GM12878 (cell line): ENCODE measurements around the gene SWSAP1. TPM values are rescaled to one million over a fixed set of nuclear protein-coding genes. Genes with fewer than 3 reads are reported as not detected.

Experiments used
- ATAC-seq: fragments of 200-7000 bp; cut with Tn5 transposase; 3 replicates; pipeline ENCODE4 v1.9.1; 2020; ENCODE audit warnings: mild to moderate bottlenecking, moderate library complexity
- BruUV-seq: library from RNA; stranded (reverse); fragments of 400-500 nt; replicated peaks from 2 replicates; lab custom pipeline; 2021; lab: Mats Ljungman, UMichigan
- CTCF ChIA-PET: fragments of 300-600 bp; sonication (Branson Sonifier 250); formaldehyde crosslinking; extraction: SDS; loops from one replicate; lab custom pipeline; 2021; ENCODE audit warnings: inconsistent platforms; lab: Yijun Ruan, JAX
- POLR2A ChIA-PET: fragments of 350-600 bp; formaldehyde crosslinking; extraction: SDS; loops from one replicate; lab custom pipeline; 2021; ENCODE audit warnings: inconsistent platforms; lab: Charles Lee
- RAD21 ChIA-PET: fragments of 300-600 bp; sonication (Branson Sonifier 250); formaldehyde crosslinking; loops from one replicate; lab custom pipeline; 2023; ENCODE audit warnings: antibody characterized with exemption; ENCODE audit not compliant: unreplicated experiment; lab: Charles Lee
- SMC1A ChIA-PET: fragments of 300-600 bp; sonication (Branson Sonifier 250); formaldehyde crosslinking; loops from one replicate; lab custom pipeline; 2023; ENCODE audit not compliant: unreplicated experiment, uncharacterized antibody; lab: Charles Lee
- DNase-seq: peaks from one replicate; pipeline ENCODE4 v3.0.0-alpha.2; 2011; ENCODE audit warnings: low read depth, low spot score
- FAIRE-seq: peaks from 3 replicates; lab custom pipeline; 2011; peaks lifted over from hg19 to GRCh38; lab: Jason Lieb, UNC
- H2AFZ ChIP-seq: 2 replicates; pipeline ENCODE4 v1.6.0; 2011; ENCODE audit warnings: low read depth, low read length, control low read depth; ENCODE audit not compliant: control insufficient read depth
- H3K27ac ChIP-seq: 2 replicates; pipeline ENCODE4 v1.5.1; 2011; ENCODE audit warnings: control low read depth; ENCODE audit not compliant: control insufficient read depth, insufficient read depth
- H3K27me3 ChIP-seq, 2 experiments: replicated peaks in 1 of 2; 2 replicates each; pipeline versions ENCODE4 v1.6.0 to v1.6.1; 2011; ENCODE audit warnings: low read length in 1 of 2; ENCODE audit not compliant: control insufficient read depth in 2 of 2, insufficient read depth in 2 of 2
- H3K36me3 ChIP-seq, 2 experiments: 2 replicates each; pipeline ENCODE4 v1.5.1; 2011; ENCODE audit warnings: low read length in 1 of 2; ENCODE audit not compliant: control insufficient read depth in 2 of 2, insufficient read depth in 2 of 2
- H3K4me1 ChIP-seq: 2 replicates; pipeline ENCODE4 v1.6.1; 2011; ENCODE audit warnings: mild to moderate bottlenecking, low read length, moderate library complexity, mixed read lengths; ENCODE audit not compliant: control insufficient read depth, insufficient read depth
- H3K4me2 ChIP-seq: 2 replicates; pipeline ENCODE4 v1.6.0; 2011; ENCODE audit warnings: control low read depth; ENCODE audit not compliant: control insufficient read depth, insufficient read depth
- H3K4me3 ChIP-seq: fragments of 200-600 bp; sonication (generic); 2 replicates; pipeline ENCODE4 v1.5.1; 2016
- H3K79me2 ChIP-seq: 2 replicates; pipeline ENCODE4 v1.6.0; 2011; ENCODE audit warnings: low read length; ENCODE audit not compliant: control insufficient read depth, insufficient read depth
- H3K9ac ChIP-seq: 2 replicates; pipeline ENCODE4 v1.8.0; 2011; ENCODE audit warnings: low read length, control low read depth, mixed read lengths; ENCODE audit not compliant: control insufficient read depth, insufficient read depth
- H3K9me3 ChIP-seq: replicated peaks from 3 replicates; pipeline ENCODE4 v1.5.1; 2011; ENCODE audit warnings: mild to moderate bottlenecking, low read length; ENCODE audit not compliant: control insufficient read depth, insufficient read depth
- H4K20me1 ChIP-seq: 2 replicates; pipeline ENCODE4 v1.6.0; 2011; ENCODE audit not compliant: control insufficient read depth, insufficient read depth
- ASH2L ChIP-seq: fragments of 300-600, 200-600 bp; sonication (generic); IDR thresholded peaks from 2 replicates; pipeline ENCODE4 v1.6.1; 2017; ENCODE audit warnings: low read depth, mild to moderate bottlenecking, borderline replicate concordance
- BCL11A ChIP-seq: IDR thresholded peaks from 2 replicates; pipeline ENCODE4 v1.6.1; 2011; ENCODE audit warnings: low read depth, low read length
- CBFB ChIP-seq: IDR thresholded peaks from 2 replicates; pipeline ENCODE4 v1.6.1; 2016; ENCODE audit warnings: antibody characterized with exemption, low read depth
- CREB1 ChIP-seq: IDR thresholded peaks from 2 replicates; pipeline ENCODE4 v1.6.1; 2012; ENCODE audit warnings: low read depth, mild to moderate bottlenecking, inconsistent platforms
- MEF2A ChIP-seq: IDR thresholded peaks from 2 replicates; pipeline ENCODE4 v1.6.1; 2011; ENCODE audit warnings: low read depth, mild to moderate bottlenecking, low read length, moderate library complexity; ENCODE audit not compliant: insufficient read depth
- MXI1 ChIP-seq: fragments of 150-350 bp; IDR thresholded peaks from 2 replicates; pipeline ENCODE4 v1.6.1; 2011; ENCODE audit warnings: low read depth, mild to moderate bottlenecking, inconsistent platforms, low read length, improper control_type of control experiment
- MYC ChIP-seq: IDR thresholded peaks from 2 replicates; pipeline ENCODE4 v1.6.1; 2011; ENCODE audit warnings: mild to moderate bottlenecking, low read length, moderate library complexity, inconsistent platforms; ENCODE audit not compliant: insufficient read depth, insufficient replicate concordance, insufficient read length, severe bottlenecking
- NFIC ChIP-seq: IDR thresholded peaks from 2 replicates; pipeline ENCODE4 v1.6.1; 2012; ENCODE audit warnings: low read depth, mild to moderate bottlenecking, inconsistent platforms, low read length, moderate library complexity
- NRF1 ChIP-seq: conservative IDR thresholded peaks from 2 replicates; pipeline ENCODE4 v1.6.1; 2011; ENCODE audit warnings: mild to moderate bottlenecking, low read depth, low read length, improper control_type of control experiment
- PAX8 ChIP-seq: fragments of 450-650 bp; IDR thresholded peaks from 2 replicates; pipeline ENCODE4 v1.6.1; 2017; ENCODE audit warnings: mild to moderate bottlenecking, moderate library complexity
- STAT1 ChIP-seq: fragments of 450-650 bp; conservative IDR thresholded peaks from 2 replicates; pipeline ENCODE4 v1.6.1; 2014; ENCODE audit warnings: antibody characterized with exemption, mild to moderate bottlenecking
- ZNF24 ChIP-seq: fragments of 450-650 bp; IDR thresholded peaks from 2 replicates; pipeline ENCODE4 v1.6.1; 2017; ENCODE audit warnings: antibody characterized with exemption, mild to moderate bottlenecking
- WGBS: methylation state at CpG from one replicate; pipeline ENCODE4 v1.1.6; 2016; ENCODE audit warnings: low lambda C conversion rate; ENCODE audit not compliant: insufficient replicate concordance, insufficient coverage; ENCODE audit errors: missing lambda C conversion rate; 5-methylcytosine and 5-hydroxymethylcytosine counted together
- in situ Hi-C: fragments of 300-500 bp; cut with MboI; formaldehyde crosslinking; loops from 9 replicates; pipeline ENCODE4 v1.14.3; 2018; ENCODE audit warnings: mixed read lengths
- intact Hi-C: fragments of 100-400 bp; cut with micrococcal nuclease; formaldehyde crosslinking; loops from one replicate; pipeline ENCODE4 v1.14.2; 2022; ENCODE audit not compliant: unreplicated experiment
- polyA plus RNA-seq, 11 experiments: library from polyadenylated mRNA; depleted of rRNA in 4 of 11; unstranded in 6 of 11; stranded (reverse) in 5 of 11; fragments of >200 nt; fragmentation: Nextera tagmentation in 4 of 11; fragmentation: Illumina TruSeq in 1 of 11; extraction: Ambion mirVana in 4 of 11; extraction: Trizol in 1 of 11; gene quantifications; 1 replicate in 1 of 11; 2 replicates in 10 of 11; pipeline versions ENCODE4 v1.2.1 to v1.2.3, GENCODE V29; 2011 to 2016; ENCODE audit warnings: inconsistent platforms in 2 of 11, missing spikeins in 2 of 11, low read depth in 1 of 11
- total RNA-seq, 4 experiments: library from RNA; depleted of rRNA in 3 of 4; stranded (reverse); fragments of >200 nt in 3 of 4; fragmentation: Illumina TruSeq in 1 of 4; extraction: Trizol in 1 of 4; gene quantifications; 2 replicates each; pipeline versions ENCODE4 v1.2.1 to v1.2.3, GENCODE V29; 2013 to 2021

The SWSAP1 gene
- total and polyA plus RNA-seq, 10 of the 15 experiments (the other 5 are each of a cell fraction or from before 2014, with no cell fraction given): 0.18 to 6.5 (median 2.4) TPM

GRCh38 chr19:11346104-11346940 lies 28.1 kb upstream of the SWSAP1 start, which contains the start of the genes CCDC159 and TMEM205 (continued):
- TF ChIP-seq NFIC: no peak

GRCh38 chr19:11347546-11348039 lies 26.9 kb upstream of the SWSAP1 start:
- FAIRE-seq (no peak), ATAC-seq (no peak)
- intact Hi-C loops: loop anchor here (2.0 kb wide), 1 partner anchor 27 kb away; the partner anchor contains the start of gene SWSAP1
- Histone ChIP-seq H3K4me1 (peaks cover 11% of the 10 kb centered on the region), H3K9ac (no peak overlapping the region), H3K27ac (no peak overlapping the region), H3K27me3 (no peaks in the 10 kb centered on the region), H3K4me3 (no peak overlapping the region), H2AFZ (no peak overlapping the region), H3K79me2 (peaks cover 10% of the 10 kb centered on the region), H3K4me2 (no peak overlapping the region)
- CTCF ChIA-PET: interaction anchor here (1.5 to 2.2 kb wide), 3 partner anchors 27 to 33 kb away, joined by 5 to 9 read pairs (median 8); partner anchors contain the start of gene SWSAP1
- SMC1A ChIA-PET: interaction anchor here (2.9 kb wide), 1 partner anchor 28 kb away, joined by 28 read pairs; the partner anchor contains the start of gene SWSAP1
- BruUV-seq: no TSS peak
- RAD21 ChIA-PET: interaction anchor here (1.8 to 2.2 kb wide), 3 partner anchors 24 to 30 kb away, joined by 11 to 20 read pairs (median 12); partner anchors contain the start of gene SWSAP1
- WGBS: 67% methylated on average over 7 of the region's 7 CpGs
- TF ChIP-seq MYC (no peak), PAX8 (no peak), BCL11A (no peak), NRF1 (no peak), STAT1 (no peak), MEF2A (no peak), CBFB (no peak), MXI1 (no peak), ASH2L (no peak), ZNF24 (no peak), CREB1 (no peak)
- TF ChIP-seq, all 136 proteins: peak for 0
- in situ Hi-C loops: no loop called here
- POLR2A ChIA-PET: interaction anchor here (3.1 to 3.4 kb wide), 2 partner anchors 28 to 34 kb away, joined by 14 to 48 read pairs; partner anchors contain the start of gene SWSAP1
- no peak for DNase-seq
- no peaks in the 10 kb centered on the region for H4K20me1 ChIP-seq
- no peaks in the 10 kb centered on the region for H3K36me3 ChIP-seq
- H3K9me3 ChIP-seq: peaks cover 5% of the 10 kb centered on the region; the same call in 2 of the 3 replicates
